ENCODE data around the gene GALK1. TPM values are rescaled to one million over a fixed set of nuclear protein-coding genes. Genes with fewer than 3 reads are reported as not detected.
A peak's percentile ranks its signal among the peaks of the same experiment; 100 is the strongest.

The GALK1 gene
- total and polyA plus RNA-seq, 9 of the 15 experiments (the other 6 are each of a cell fraction or from before 2014, with no cell fraction given) = 0.45 to 51.6 (median 17.4) TPM

GRCh38 chr17:75738218-75738802 lies 26.7 kb downstream of the GALK1 start:
- H3K9me3 ChIP-seq (replicated peaks; ENCODE audit: control insufficient read depth, insufficient read depth, low read depth, low read length) = no peaks in the 10 kb centered on the region
- no peak for FAIRE-seq
- H3K4me3 ChIP-seq = no peak overlapping the region
- peak in 3 of 4 experiments; percentile 37 to 54 (median 48) for DNase-seq (ENCODE audit: extremely low read depth in 1 of 4, low spot score in 3 of 4)
- peaks cover 0 to 51% of the 10 kb centered on the region in 2 experiments; a peak in 2 of 5 replicates for H3K4me1 ChIP-seq (replicated peaks in 1 of 2; ENCODE audit: control insufficient read depth in 2 of 2, insufficient read depth in 2 of 2, low read length in 2 of 2)
- H3K36me3 ChIP-seq (ENCODE audit: control insufficient read depth, insufficient read depth, low read length) = no peaks in the 10 kb centered on the region
- H3K79me2 ChIP-seq (ENCODE audit: control insufficient read depth, insufficient read depth, low read length) = no peaks in the 10 kb centered on the region
- peaks cover 0 to 5% of the 10 kb centered on the region in 2 experiments; a peak in 2 of 5 replicates for H3K27me3 ChIP-seq (ENCODE audit: control insufficient read depth in 2 of 2, insufficient read depth in 2 of 2, low read length in 2 of 2)
- H3K4me2 ChIP-seq (ENCODE audit: insufficient read depth, low read length) = no peak overlapping the region
- no peak overlapping the region for H3K27ac ChIP-seq (ENCODE audit: extremely low read depth, low read depth, low read length)
- CTCF ChIA-PET (ENCODE audit: low intra/inter-chr PET ratio) = no interaction called here
- peak overlapping the region in 1 of 2 experiments; percentile 28; a peak in 1 of 4 replicates for H3K9ac ChIP-seq (ENCODE audit: insufficient read depth in 1 of 2, low read depth in 2 of 2, low read length in 2 of 2)
- intact Hi-C loops (cut with micrococcal nuclease) = no loop called here
- POLR2A ChIA-PET = interaction anchor here (0.6 to 1.4 kb wide), 9 partner anchors 9 to 750 kb away, joined by 3 to 7 read pairs (median 3); partner anchors contain the start of gene CDR2L
- peaks cover 3% of the 10 kb centered on the region; the same call in 1 of the 2 replicates for H4K20me1 ChIP-seq (replicated peaks; ENCODE audit: control insufficient read depth, insufficient read depth, low read length)
- peak overlapping the region; percentile 35; the same call in 1 of the 2 replicates for H2AFZ ChIP-seq (ENCODE audit: low read depth, low read length)
- BruUV-seq (replicated peaks) = no TSS peak
- peaks cover 4% of the 10 kb centered on the region for H3K9me1 ChIP-seq (ENCODE audit: control insufficient read depth, insufficient read depth, low read length)
- peak; percentile 41; the same call in 2 of the 3 replicates for ATAC-seq
- WGBS (ENCODE audit: insufficient coverage, low coverage, missing lambda C conversion rate) = 36% methylated on average over 13 of the region's 14 CpGs
- in situ Hi-C loops (cut with MboI) = no loop called here
- TF ChIP-seq ATF3 (IDR thresholded peaks at IDR 0.05) (peak; percentile 81), ATF3 (CRISPR knock-in tag; conservative IDR thresholded peaks at IDR 0.05) (no peak), COPS2 (conservative IDR thresholded peaks at IDR 0.05) (no peak), MNT (conservative IDR thresholded peaks at IDR 0.05) (peak in 1 of 2 experiments; percentile 38; a peak in 2 of 4 replicates), SIX5 (IDR thresholded peaks at IDR 0.05; ENCODE audit: borderline replicate concordance in 1 of 2, insufficient read depth in 1 of 2, low read depth in 1 of 2, low read length in 2 of 2) (no peak), NEUROD1 (IDR thresholded peaks at IDR 0.05; ENCODE audit: borderline replicate concordance, low read depth, low read length, partially characterized antibody) (no peak)

All from K562 (cell line).